NT2/D1 (cell line): ENCODE results near the gene AFF3.

ENCODE experiments used
- DNase-seq: peaks from one replicate; pipeline ENCODE4 v3.0.0-alpha.2; 2011; ENCODE audit warnings: low read depth, low spot score
- H3K27me3 ChIP-seq: 2 replicates; pipeline ENCODE4 v1.6.0; 2011; ENCODE audit warnings: mild to moderate bottlenecking; ENCODE audit not compliant: insufficient read length, insufficient read depth
- H3K36me3 ChIP-seq: 2 replicates; pipeline ENCODE4 v1.6.1; 2011; ENCODE audit warnings: mild to moderate bottlenecking, low read length, mixed read lengths; ENCODE audit not compliant: insufficient read depth, insufficient read length
- H3K4me1 ChIP-seq: 2 replicates; pipeline ENCODE4 v1.5.1; 2011; ENCODE audit not compliant: insufficient read depth, insufficient read length
- H3K4me3 ChIP-seq: 2 replicates; pipeline ENCODE4 v1.5.1; 2011; ENCODE audit warnings: low read depth; ENCODE audit not compliant: insufficient read length
- H3K9ac ChIP-seq: 2 replicates; pipeline ENCODE4 v1.6.0; 2011; ENCODE audit warnings: low read depth; ENCODE audit not compliant: insufficient read length
- H3K9me3 ChIP-seq: 2 replicates; pipeline ENCODE4 v1.5.1; 2011; ENCODE audit warnings: mild to moderate bottlenecking, low read length; ENCODE audit not compliant: insufficient read depth
- SUZ12 ChIP-seq: IDR thresholded peaks from 2 replicates; pipeline ENCODE4 v1.6.1; 2011; ENCODE audit not compliant: insufficient read length, insufficient read depth; ENCODE audit errors: extremely low read depth
- YY1 ChIP-seq: IDR thresholded peaks from 2 replicates; pipeline ENCODE4 v1.6.1; 2011; ENCODE audit not compliant: insufficient read length, insufficient read depth
- ZNF274 ChIP-seq: IDR thresholded peaks from 2 replicates; pipeline ENCODE4 v1.6.1; 2011; ENCODE audit warnings: mild to moderate bottlenecking, low read depth, low read length

AFF3 gene

DNA sequence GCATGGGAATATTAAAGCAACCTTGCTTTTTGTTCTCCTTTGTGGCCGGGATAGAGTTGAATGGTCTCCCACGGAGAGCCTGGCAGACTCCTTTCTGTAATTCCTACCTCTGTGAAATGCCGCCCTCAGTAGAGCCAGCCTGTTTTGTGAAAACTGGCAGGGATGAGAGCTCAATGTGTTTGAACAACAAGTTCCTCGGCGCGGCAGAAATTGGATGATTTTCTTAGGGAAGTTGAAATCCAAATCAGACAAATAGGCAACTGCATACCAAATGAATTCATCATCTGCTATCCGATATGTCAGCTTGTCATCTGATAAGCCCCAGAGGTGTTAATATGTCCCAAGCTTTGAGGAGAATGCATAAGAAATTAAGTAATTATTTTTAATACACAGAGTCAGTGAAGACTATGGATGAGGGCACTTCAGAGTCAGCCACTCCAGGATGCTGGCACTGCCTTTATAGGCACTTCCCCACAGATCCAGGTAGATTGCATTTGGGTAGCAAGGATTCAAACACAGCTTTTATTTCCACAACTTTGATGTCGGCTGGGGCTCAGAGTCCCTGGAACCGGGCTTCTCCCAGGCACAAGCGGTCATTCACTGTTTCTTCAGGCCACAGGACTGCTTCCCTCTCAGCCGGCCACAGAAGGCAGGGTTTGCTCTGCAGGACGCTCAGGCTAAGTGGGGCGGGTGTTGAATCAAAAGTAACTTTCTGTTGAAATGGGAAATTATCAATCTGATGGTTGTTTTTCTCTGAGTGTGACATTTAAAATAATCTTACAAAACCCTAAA is 569.8 kb downstream of the AFF3 start:
- no peak overlapping the region for H3K4me3 ChIP-seq
- no peaks in the 10 kb centered on the region for H3K9me3 ChIP-seq
- H3K4me1 ChIP-seq = peaks cover 5% of the 10 kb centered on the region
- no peak for DNase-seq
- no peak overlapping the region for H3K9ac ChIP-seq
- H3K27me3 ChIP-seq = no peaks in the 10 kb centered on the region
- TF ChIP-seq YY1 (no peak), SUZ12 (no peak), ZNF274 (no peak)
- no peaks in the 10 kb centered on the region for H3K36me3 ChIP-seq

DNA sequence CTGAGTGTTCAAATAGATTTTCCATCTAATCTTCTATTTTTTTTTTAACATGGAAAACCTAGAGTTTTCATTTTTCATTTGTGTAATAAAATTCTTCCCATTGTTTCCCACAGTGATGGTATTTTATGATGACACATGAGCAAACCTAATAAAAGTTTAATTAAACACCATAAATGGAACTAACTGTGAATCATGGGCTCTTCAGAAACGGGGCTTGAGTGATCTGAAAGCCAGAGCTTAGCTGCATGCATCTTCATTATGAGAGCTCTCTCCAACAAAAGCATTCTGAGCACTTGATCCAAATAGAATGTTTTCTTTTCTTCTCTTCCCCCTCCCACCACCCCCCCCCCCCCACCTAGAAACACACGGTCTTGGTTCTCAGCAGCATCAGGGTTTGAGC is 570.4 kb downstream of the AFF3 start:
- H3K4me3 ChIP-seq = no peak overlapping the region
- TF ChIP-seq SUZ12 (no peak), YY1 (no peak)
- no peaks in the 10 kb centered on the region for H3K36me3 ChIP-seq
- H3K4me1 ChIP-seq = peaks cover 5% of the 10 kb centered on the region
- H3K9ac ChIP-seq = no peak overlapping the region
- no peaks in the 10 kb centered on the region for H3K27me3 ChIP-seq
- no peak for DNase-seq
- H3K9me3 ChIP-seq = no peaks in the 10 kb centered on the region

DNA sequence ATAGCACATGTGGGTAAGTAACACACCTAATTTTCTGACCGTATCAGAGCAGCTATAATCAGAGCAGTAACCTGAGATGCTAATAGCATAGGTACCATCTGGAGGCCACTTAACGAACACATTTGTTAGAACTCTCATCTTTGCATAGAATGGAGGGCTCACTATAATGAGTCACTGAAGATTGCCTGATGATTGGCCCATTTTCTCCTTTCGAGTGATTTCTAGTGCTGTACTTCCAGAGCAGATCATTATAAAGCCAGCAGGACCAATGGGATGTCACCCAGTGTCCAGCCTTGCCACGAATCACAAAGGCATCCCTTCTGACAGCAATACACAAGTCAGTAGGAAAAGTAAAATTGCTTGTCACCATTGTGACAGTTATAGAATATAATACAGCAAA is 570.9 kb downstream of the AFF3 start:
- Histone ChIP-seq H3K36me3 (no peaks in the 10 kb centered on the region), H3K27me3 (no peaks in the 10 kb centered on the region)

DNA sequence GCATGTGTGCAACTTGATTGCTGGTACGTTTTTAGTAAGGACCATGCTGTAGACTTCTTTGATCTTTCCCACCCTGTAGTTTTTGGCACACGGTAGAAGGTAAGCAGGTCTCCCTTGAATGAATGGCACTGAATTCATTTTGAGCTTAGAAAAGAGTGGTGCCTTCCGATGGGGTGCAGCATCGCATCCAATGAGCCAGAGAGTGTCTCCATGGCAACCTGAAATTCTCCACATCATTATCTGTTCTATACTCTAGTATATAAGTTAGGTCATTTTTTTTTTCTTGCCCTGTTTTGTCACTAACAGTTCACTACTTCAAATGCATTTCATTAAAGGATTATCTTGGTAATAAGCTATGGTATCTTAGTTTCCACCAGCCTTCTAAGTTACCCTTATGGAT is 571.4 kb downstream of the AFF3 start:
- no peaks in the 10 kb centered on the region for H3K36me3 ChIP-seq
- H3K4me3 ChIP-seq = no peak overlapping the region
- H3K9me3 ChIP-seq = no peaks in the 10 kb centered on the region
- peaks cover 5% of the 10 kb centered on the region for H3K4me1 ChIP-seq
- DNase-seq = no peak
- no peaks in the 10 kb centered on the region for H3K27me3 ChIP-seq
- TF ChIP-seq SUZ12 = no peak
- TF ChIP-seq ZNF274 = no peak
- TF ChIP-seq YY1 = no peak
- H3K9ac ChIP-seq = no peak overlapping the region

More for the DNA sequence above, 570.9 kb downstream of the AFF3 start:
- Histone ChIP-seq H3K9me3 (no peaks in the 10 kb centered on the region), H3K4me3 (no peak overlapping the region), H3K4me1 (peaks cover 5% of the 10 kb centered on the region), H3K9ac (no peak overlapping the region)
- no peak for TF ChIP-seq ZNF274
- TF ChIP-seq YY1 = no peak
- TF ChIP-seq SUZ12 = no peak
- DNase-seq = no peak

DNA sequence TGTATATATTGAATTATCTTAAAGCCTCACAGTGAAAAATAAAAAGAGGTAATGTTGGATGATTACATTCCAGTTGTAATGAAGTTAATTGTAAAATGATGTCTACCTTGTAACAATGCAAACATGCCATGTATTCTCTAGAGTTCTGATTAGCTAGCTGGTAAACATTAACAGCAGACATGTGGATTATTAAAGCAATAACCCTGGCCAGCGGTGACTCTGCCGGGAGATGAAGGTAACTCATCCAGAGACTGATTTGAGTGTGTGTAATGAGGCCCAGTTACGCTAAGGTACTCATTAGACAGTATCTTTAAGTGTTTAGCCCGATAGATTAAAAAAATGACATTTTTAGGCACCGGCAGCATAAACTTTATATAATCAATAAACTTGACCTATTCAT is 573.0 kb downstream of the AFF3 start:
- TF ChIP-seq SUZ12 (no peak), ZNF274 (no peak), YY1 (no peak)

DNA sequence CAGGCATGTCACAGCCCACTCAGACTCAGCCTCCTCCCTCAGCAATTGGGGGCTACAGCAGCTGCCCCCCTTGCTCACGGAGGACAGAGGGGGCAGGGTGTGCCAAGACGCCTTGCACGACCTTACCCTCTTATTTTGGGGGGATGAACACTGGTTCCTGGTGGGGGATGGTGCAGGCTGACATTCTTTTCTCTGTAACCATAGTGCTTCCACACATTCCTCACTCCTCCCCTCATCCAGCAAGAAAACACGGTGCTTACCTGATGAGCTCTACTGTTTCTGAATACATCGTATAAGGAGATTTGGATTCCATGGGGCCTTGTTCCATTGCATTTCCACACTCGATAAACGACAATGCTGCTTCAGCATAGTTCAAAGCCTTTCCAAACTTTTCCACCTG is 577.2 kb downstream of the AFF3 start:
- Histone ChIP-seq H3K4me3 (no peak overlapping the region), H3K36me3 (no peaks in the 10 kb centered on the region), H3K4me1 (peaks cover 3% of the 10 kb centered on the region), H3K9me3 (no peaks in the 10 kb centered on the region), H3K9ac (no peak overlapping the region), H3K27me3 (no peaks in the 10 kb centered on the region)
- DNase-seq = no peak
- no peak for TF ChIP-seq SUZ12
- TF ChIP-seq ZNF274 = no peak
- no peak for TF ChIP-seq YY1

More for the DNA sequence above, 573.0 kb downstream of the AFF3 start:
- Histone ChIP-seq H3K9me3 (no peaks in the 10 kb centered on the region), H3K9ac (no peak overlapping the region), H3K4me1 (peaks cover 5% of the 10 kb centered on the region), H3K4me3 (no peak overlapping the region), H3K36me3 (no peaks in the 10 kb centered on the region), H3K27me3 (no peaks in the 10 kb centered on the region)
- no peak for DNase-seq

DNA sequence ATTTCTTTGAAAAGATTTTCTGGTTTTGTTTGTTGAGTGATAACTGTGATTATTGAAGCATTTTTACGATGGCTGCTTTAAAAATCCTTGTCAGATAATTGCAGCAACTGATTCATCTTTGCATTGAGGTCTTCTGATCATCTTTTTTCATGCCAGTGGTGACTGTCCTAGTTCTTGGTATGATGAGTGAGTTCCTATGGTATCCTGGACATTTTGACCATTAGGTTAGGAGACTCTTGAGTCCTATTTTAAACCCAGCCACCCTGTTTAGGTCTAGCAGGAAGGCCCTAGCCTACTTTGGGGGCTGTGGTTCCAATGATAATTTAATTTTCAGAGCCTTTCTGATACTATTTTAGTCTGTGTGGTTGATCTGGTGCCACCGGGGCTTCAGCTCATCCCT is 579.9 kb downstream of the AFF3 start:
- Histone ChIP-seq H3K27me3 (peaks cover 4% of the 10 kb centered on the region), H3K9me3 (no peaks in the 10 kb centered on the region), H3K4me3 (no peak overlapping the region), H3K9ac (no peak overlapping the region), H3K36me3 (no peaks in the 10 kb centered on the region), H3K4me1 (no peaks in the 10 kb centered on the region)
- no peak for DNase-seq
- no peak for TF ChIP-seq SUZ12
- TF ChIP-seq ZNF274 = no peak
- TF ChIP-seq YY1 = no peak

DNA sequence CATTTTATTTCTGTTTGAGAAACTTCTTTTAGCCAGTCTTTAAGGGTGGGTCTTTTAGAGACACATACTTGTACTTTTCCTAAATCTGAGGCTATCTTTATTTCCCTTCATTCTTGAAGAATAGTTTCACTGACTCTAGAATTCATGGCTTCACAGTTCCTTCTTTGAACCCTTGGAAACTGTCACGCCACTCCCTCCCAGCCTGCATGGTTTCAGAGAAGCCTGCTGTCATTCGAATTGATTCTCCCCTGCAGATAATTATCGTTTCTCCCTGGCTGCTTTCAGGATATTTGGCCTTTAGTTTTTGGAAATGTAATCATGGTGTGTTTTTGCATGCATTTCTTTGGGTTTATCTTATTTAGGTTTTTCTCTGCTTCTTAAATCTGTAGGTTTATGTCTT is 580.6 kb downstream of the AFF3 start:
- DNase-seq = no peak
- H3K9ac ChIP-seq = no peak overlapping the region
- TF ChIP-seq ZNF274 (no peak), YY1 (no peak), SUZ12 (no peak)
- H3K36me3 ChIP-seq = no peaks in the 10 kb centered on the region
- H3K27me3 ChIP-seq = peaks cover 4% of the 10 kb centered on the region
- no peak overlapping the region for H3K4me3 ChIP-seq
- no peaks in the 10 kb centered on the region for H3K4me1 ChIP-seq
- no peaks in the 10 kb centered on the region for H3K9me3 ChIP-seq
